ENCODE data around the gene ALG11.
"Not testable (repeated sequence)": the region's sequence is repeated elsewhere in the genome, so short reads cannot be mapped to it uniquely, and the experiment has no call there.

The ALG11 gene

GRCh38 chr13:52033039-52033438 lies 20.8 kb downstream of the ALG11 start:
- DNase-seq = no peak

- DNase-seq = peak; percentile 27
These were observed 22.5 kb downstream of the ALG11 start for GRCh38 chr13:52034616-52035226.

GRCh38 chr13:52036037-52036436 lies 23.8 kb downstream of the ALG11 start:
- DNase-seq = no peak

- no peak for DNase-seq
These were observed 31.5 kb downstream of the ALG11 start for GRCh38 chr13:52043675-52044074.

- no peak for DNase-seq
These were observed 35.3 kb downstream of the ALG11 start for GRCh38 chr13:52047463-52047862.

GRCh38 chr13:52048516-52048915 lies 36.3 kb downstream of the ALG11 start:
- no peak for DNase-seq

GRCh38 chr13:52051400-52051799 lies 39.2 kb downstream of the ALG11 start:
- DNase-seq = no peak

GRCh38 chr13:52053460-52053859 lies 41.3 kb downstream of the ALG11 start:
- DNase-seq = no peak

GRCh38 chr13:52061064-52061463 lies 48.9 kb downstream of the ALG11 start:
- not testable (repeated sequence) for DNase-seq

GRCh38 chr13:52061587-52061986 lies 49.4 kb downstream of the ALG11 start:
- DNase-seq = no peak

- no peak for DNase-seq
These were observed 55.0 kb downstream of the ALG11 start for GRCh38 chr13:52067237-52067636.

- no peak for DNase-seq
These were observed 58.8 kb downstream of the ALG11 start for GRCh38 chr13:52070929-52071523.
